Measurements from ENCODE around the gene TBC1D30.

DNA sequence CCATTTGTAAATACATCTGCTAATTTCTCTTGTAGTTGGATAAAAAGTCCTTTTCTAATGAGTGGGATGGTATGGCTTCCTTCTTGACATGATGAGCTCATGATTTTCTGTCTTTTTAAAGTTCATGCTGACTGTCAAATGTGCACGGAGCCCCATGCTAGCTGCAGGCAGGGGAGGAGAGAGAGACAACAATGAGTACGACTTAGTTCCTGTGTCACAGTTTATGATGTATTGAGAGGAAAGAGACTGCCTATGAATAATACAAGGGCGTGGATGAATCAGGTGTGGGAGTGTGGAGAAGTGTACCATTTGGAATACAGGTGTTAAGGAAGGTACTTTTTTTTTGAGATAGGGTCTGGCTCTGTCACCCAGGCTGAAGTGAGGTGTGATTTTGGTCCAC is 10.7 kb upstream of the TBC1D30 start:
- TF ChIP-seq SREBF2 (IDR thresholded peaks at IDR 0.05) (no peak), CTCF (IDR thresholded peaks at IDR 0.05) (no peak), CBX2 (IDR thresholded peaks at IDR 0.05; ENCODE audit: borderline replicate concordance, low read depth) (no peak), MYC (IDR thresholded peaks at IDR 0.05; ENCODE audit: borderline replicate concordance, low read length) (no peak), POLR2AphosphoS2 (conservative IDR thresholded peaks at IDR 0.05; ENCODE audit: low read length) (no peak), PHF8 (IDR thresholded peaks at IDR 0.05; ENCODE audit: borderline replicate concordance, low read depth) (no peak)
- TF ChIP-seq, protein P1, sequence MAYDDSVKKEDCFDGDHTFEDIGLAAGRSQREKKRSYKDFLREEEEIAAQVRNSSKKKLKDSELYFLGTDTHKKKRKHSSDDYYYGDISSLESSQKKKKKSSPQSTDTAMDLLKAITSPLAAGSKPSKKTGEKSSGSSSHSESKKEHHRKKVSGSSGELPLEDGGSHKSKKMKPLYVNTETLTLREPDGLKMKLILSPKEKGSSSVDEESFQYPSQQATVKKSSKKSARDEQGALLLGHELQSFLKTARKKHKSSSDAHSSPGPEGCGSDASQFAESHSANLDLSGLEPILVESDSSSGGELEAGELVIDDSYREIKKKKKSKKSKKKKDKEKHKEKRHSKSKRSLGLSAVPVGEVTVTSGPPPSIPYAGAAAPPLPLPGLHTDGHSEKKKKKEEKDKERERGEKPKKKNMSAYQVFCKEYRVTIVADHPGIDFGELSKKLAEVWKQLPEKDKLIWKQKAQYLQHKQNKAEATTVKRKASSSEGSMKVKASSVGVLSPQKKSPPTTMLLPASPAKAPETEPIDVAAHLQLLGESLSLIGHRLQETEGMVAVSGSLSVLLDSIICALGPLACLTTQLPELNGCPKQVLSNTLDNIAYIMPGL (CRISPR knock-in tag; IDR thresholded peaks at IDR 0.05; ENCODE audit: borderline replicate concordance): no peak

Measured in A549 (cell line).